ENCODE results near the gene SERPINB13. TPM values are rescaled to one million over a fixed set of nuclear protein-coding genes. Genes with fewer than 3 reads are reported as not detected.

The SERPINB13 gene
- total RNA-seq, 4 donors from 2014 or later, result 168 to 354 (median 201) TPM

DNA sequence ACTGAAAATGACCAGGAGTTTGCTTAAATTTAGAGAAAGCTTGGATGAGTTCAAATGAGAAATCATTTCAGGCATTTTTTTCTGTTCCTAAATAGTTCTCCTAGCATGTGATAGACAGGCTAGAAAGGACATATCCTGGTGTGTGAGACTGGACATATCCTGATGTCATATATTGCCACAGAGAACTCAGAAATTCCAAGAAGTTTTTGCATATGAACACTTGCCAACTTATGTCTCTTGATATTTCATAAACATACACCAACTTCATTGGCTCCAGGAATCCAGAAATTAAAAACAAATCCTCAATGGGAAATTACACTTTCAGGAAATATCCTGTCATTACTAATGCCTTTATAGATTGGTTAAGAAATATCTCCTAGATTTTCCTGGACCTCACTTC lies 59.8 kb downstream of the SERPINB13 start:
- H3K9me3 ChIP-seq, result no peaks in the 10 kb centered on the region
- TF ChIP-seq, protein P1, sequence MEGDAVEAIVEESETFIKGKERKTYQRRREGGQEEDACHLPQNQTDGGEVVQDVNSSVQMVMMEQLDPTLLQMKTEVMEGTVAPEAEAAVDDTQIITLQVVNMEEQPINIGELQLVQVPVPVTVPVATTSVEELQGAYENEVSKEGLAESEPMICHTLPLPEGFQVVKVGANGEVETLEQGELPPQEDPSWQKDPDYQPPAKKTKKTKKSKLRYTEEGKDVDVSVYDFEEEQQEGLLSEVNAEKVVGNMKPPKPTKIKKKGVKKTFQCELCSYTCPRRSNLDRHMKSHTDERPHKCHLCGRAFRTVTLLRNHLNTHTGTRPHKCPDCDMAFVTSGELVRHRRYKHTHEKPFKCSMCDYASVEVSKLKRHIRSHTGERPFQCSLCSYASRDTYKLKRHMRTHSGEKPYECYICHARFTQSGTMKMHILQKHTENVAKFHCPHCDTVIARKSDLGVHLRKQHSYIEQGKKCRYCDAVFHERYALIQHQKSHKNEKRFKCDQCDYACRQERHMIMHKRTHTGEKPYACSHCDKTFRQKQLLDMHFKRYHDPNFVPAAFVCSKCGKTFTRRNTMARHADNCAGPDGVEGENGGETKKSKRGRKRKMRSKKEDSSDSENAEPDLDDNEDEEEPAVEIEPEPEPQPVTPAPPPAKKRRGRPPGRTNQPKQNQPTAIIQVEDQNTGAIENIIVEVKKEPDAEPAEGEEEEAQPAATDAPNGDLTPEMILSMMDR (IDR thresholded peaks at IDR 0.05), result no peak
- TF ChIP-seq POLR2A (IDR thresholded peaks at IDR 0.05), result no peak
- no peaks in the 10 kb centered on the region for H3K27me3 ChIP-seq
- intact Hi-C loops (cut with DNase I), result no loop called here
- H3K36me3 ChIP-seq, result no peaks in the 10 kb centered on the region
- no peak overlapping the region for H3K4me3 ChIP-seq
- H3K4me1 ChIP-seq, result no peaks in the 10 kb centered on the region
- H3K27ac ChIP-seq, result no peak overlapping the region
- no peak for DNase-seq

DNA sequence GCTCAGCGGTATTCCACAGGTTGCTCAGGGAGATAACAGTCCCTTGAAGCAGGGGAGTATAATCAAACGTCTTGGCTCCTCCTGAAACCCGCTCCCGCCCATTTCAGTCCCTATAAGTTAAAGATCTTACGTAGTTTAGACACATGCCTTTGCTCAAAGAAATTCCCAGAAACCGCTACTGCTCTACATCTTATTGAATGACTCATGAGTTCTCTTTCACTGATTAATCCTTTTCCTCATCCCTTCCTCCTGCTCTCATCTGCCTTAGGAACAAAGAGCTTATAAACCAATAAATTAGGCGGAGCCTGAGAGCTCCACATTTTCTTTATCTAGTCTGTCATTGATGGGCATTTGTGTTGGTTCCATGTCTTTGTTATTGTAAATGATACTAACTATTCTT lies 61.1 kb downstream of the SERPINB13 start:
- Histone ChIP-seq H3K9me3 (no peaks in the 10 kb centered on the region), H3K4me1 (no peaks in the 10 kb centered on the region), H3K27ac (no peak overlapping the region), H3K27me3 (no peaks in the 10 kb centered on the region), H3K36me3 (no peaks in the 10 kb centered on the region), H3K4me3 (no peak overlapping the region)
- 31 to 36% methylated on average over 7 of the region's 7 CpGs for WGBS, 2 donors
- intact Hi-C loops (cut with DNase I), result no loop called here
- TF ChIP-seq, protein P1 (IDR thresholded peaks at IDR 0.05), result no peak
- no peak for TF ChIP-seq POLR2A (IDR thresholded peaks at IDR 0.05)
- DNase-seq, result no peak

Other genes starting within 250 kb of the SERPINB13 start
- gene KDSR, start 220.1 kb upstream of the SERPINB13 start, total RNA-seq, result 10 to 100 TPM; 20.8 to 42.3 (median 23.0) TPM
- gene VPS4B, start 164.9 kb upstream of the SERPINB13 start, total RNA-seq, result 10 to 100 TPM; 68.5 to 92.1 (median 76.5) TPM
- 100 to 1,000 TPM; 204 to 363 (median 268) TPM for gene SERPINB5, start 110.4 kb upstream of the SERPINB13 start, total RNA-seq
- 10 to 100 TPM in 1 of 4 donors, 1 to 10 TPM in 1, under 1 TPM in 1, not detected in 1; 0.76 to 13.2 (median 1.5) TPM for gene SERPINB12, start 45.0 kb upstream of the SERPINB13 start, total RNA-seq
- 100 to 1,000 TPM in 3 of 4 donors, 10 to 100 TPM in 1; 24.4 to 543 (median 216) TPM for gene SERPINB4, start 56.9 kb downstream of the SERPINB13 start, total RNA-seq
- gene SERPINB3, start 74.5 kb downstream of the SERPINB13 start, total RNA-seq, result 1,000 to 10,000 TPM in 1 of 4 donors, 100 to 1,000 TPM in 3; 349 to 1,684 (median 789) TPM
- gene SERPINB11, start 115.6 kb downstream of the SERPINB13 start, total RNA-seq, result 10 to 100 TPM in 3 of 4 donors, 1 to 10 TPM in 1; 2.1 to 85.9 (median 13.7) TPM
- gene SERPINB7, start 188.1 kb downstream of the SERPINB13 start, total RNA-seq, result 1 to 10 TPM in 2 of 4 donors, under 1 TPM in 1, not detected in 1; 0.21 to 1.6 (median 1.1) TPM

Measured in esophagus squamous epithelium (tissue), 5 donors.